ENCODE results near the gene VILL. TPM values are rescaled to one million over a fixed set of nuclear protein-coding genes. Genes with fewer than 3 reads are reported as not detected.
A peak's percentile ranks its signal among the peaks of the same experiment; 100 is the strongest.

The VILL gene
- total and polyA plus RNA-seq, 2 donors (not counting 1 experiment from before 2014, with no cell fraction given) = 2.0 to 9.4 TPM

GRCh38 chr3:38030126-38031021, 39.8 kb downstream of the VILL start:
- Histone ChIP-seq H3K27ac (ENCODE audit: insufficient read depth, low read length) (peak overlapping the region; percentile 51), H2AFZ (ENCODE audit: low read length) (peak overlapping the region; percentile 67), H3K9ac (ENCODE audit: insufficient read depth, low read length) (peak overlapping the region; percentile 67), H3K79me2 (ENCODE audit: control insufficient read depth, insufficient read depth, low read length) (no peaks in the 10 kb centered on the region), H3K9me3 (ENCODE audit: control insufficient read depth, insufficient read depth, low read depth, low read length) (no peaks in the 10 kb centered on the region), H3K4me1 (ENCODE audit: control insufficient read depth, extremely low read depth, insufficient read depth, low read length) (peaks cover 5% of the 10 kb centered on the region), H3K36me3 (ENCODE audit: control insufficient read depth, insufficient read depth, low read length) (no peaks in the 10 kb centered on the region), H3K4me2 (ENCODE audit: extremely low read depth, insufficient read depth, low read length) (peak overlapping the region; percentile 70), H3K27me3 (ENCODE audit: control insufficient read depth, insufficient read depth, low read length) (no peaks in the 10 kb centered on the region), H3K4me3 (replicated peaks in 1 of 4; ENCODE audit: control extremely low read depth in 1 of 4, insufficient read depth in 1 of 4, low read depth in 3 of 4, low read length in 4 of 4) (peak overlapping the region; percentile 55 to 72 (median 62)), H4K20me1 (ENCODE audit: control insufficient read depth, extremely low read depth, insufficient read depth, low read length) (no peaks in the 10 kb centered on the region)
- no peak for DNase-seq (ENCODE audit: low read depth in 2 of 2)
- TF ChIP-seq CTCF (conservative IDR thresholded peaks at IDR 0.05 in 1 of 2, IDR thresholded peaks at IDR 0.05 in 1 of 2; ENCODE audit: low read depth in 1 of 2, low read length in 2 of 2) = no peak
- no peak for TF ChIP-seq EZH2 (IDR thresholded peaks at IDR 0.05; ENCODE audit: low read length, missing control alignments)

- H2AFZ ChIP-seq (ENCODE audit: low read length) = no peak overlapping the region
- H3K79me2 ChIP-seq (ENCODE audit: control insufficient read depth, insufficient read depth, low read length) = no peaks in the 10 kb centered on the region
- H3K9me3 ChIP-seq (ENCODE audit: control insufficient read depth, insufficient read depth, low read depth, low read length) = no peaks in the 10 kb centered on the region
- H3K9ac ChIP-seq (ENCODE audit: insufficient read depth, low read length) = no peak overlapping the region
- no peaks in the 10 kb centered on the region for H3K27me3 ChIP-seq (ENCODE audit: control insufficient read depth, insufficient read depth, low read length)
- no peaks in the 10 kb centered on the region for H4K20me1 ChIP-seq (ENCODE audit: control insufficient read depth, extremely low read depth, insufficient read depth, low read length)
- H3K4me2 ChIP-seq (ENCODE audit: extremely low read depth, insufficient read depth, low read length) = peak overlapping the region; percentile 3
- peaks cover 3% of the 10 kb centered on the region for H3K4me1 ChIP-seq (ENCODE audit: control insufficient read depth, extremely low read depth, insufficient read depth, low read length)
- no peak overlapping the region for H3K4me3 ChIP-seq (replicated peaks in 1 of 4; ENCODE audit: control extremely low read depth in 1 of 4, insufficient read depth in 1 of 4, low read depth in 3 of 4, low read length in 4 of 4)
- no peaks in the 10 kb centered on the region for H3K36me3 ChIP-seq (ENCODE audit: control insufficient read depth, insufficient read depth, low read length)
- H3K27ac ChIP-seq (ENCODE audit: insufficient read depth, low read length) = no peak overlapping the region
- peak in 1 of 2 donors; percentile 38 for DNase-seq (ENCODE audit: low read depth in 2 of 2)
- no peak for TF ChIP-seq EZH2 (IDR thresholded peaks at IDR 0.05; ENCODE audit: low read length, missing control alignments)
- no peak for TF ChIP-seq CTCF (conservative IDR thresholded peaks at IDR 0.05 in 1 of 2, IDR thresholded peaks at IDR 0.05 in 1 of 2; ENCODE audit: low read depth in 1 of 2, low read length in 2 of 2)
Measured at GRCh38 chr3:38031022-38031994, 40.7 kb downstream of the VILL start.

All from fibroblast of lung (primary cell).